ENCODE measurements around the gene RTL3. TPM values are rescaled to one million over a fixed set of nuclear protein-coding genes. Genes with fewer than 3 reads are reported as not detected.

Gene RTL3
- polyA plus RNA-seq, 2 of the 4 experiments (the other 2 are of a cell fraction), result not detected

GRCh38 chrX:78618987-78619386, 40.1 kb downstream of the RTL3 start:
- DNase-seq (ENCODE audit: low read depth in 1 of 2, low spot score in 1 of 2) (no peak), ATAC-seq (no peak), FAIRE-seq (no peak)
- Histone ChIP-seq H3K9me3 (no peaks in the 10 kb centered on the region), H3K4me1 (no peaks in the 10 kb centered on the region), H3K4me3 (no peak overlapping the region), H3K27ac (no peak overlapping the region), H3K4me2 (no peak overlapping the region)
- ChIA-PET CTCF (no interaction called here), POLR2A (no interaction called here)
- no peak for TF ChIP-seq TFCP2L1 (CRISPR knock-in tag; IDR thresholded peaks at IDR 0.05)
- no peak for TF ChIP-seq ATOH8 (CRISPR knock-in tag; IDR thresholded peaks at IDR 0.05; ENCODE audit: low read depth)
- no peak for TF ChIP-seq MAFK (IDR thresholded peaks at IDR 0.05; ENCODE audit: partially characterized antibody)
- no peak for TF ChIP-seq FOSL2 (IDR thresholded peaks at IDR 0.05)
- TF ChIP-seq FOSL2 (CRISPR knock-in tag; IDR thresholded peaks at IDR 0.05), result no peak
- no peak for TF ChIP-seq ZFP36 (IDR thresholded peaks at IDR 0.05; ENCODE audit: borderline replicate concordance, partially characterized antibody)
- TF ChIP-seq REST (IDR thresholded peaks at IDR 0.05), result no peak
- no peak for TF ChIP-seq RAD21 (conservative IDR thresholded peaks at IDR 0.05 in 1 of 2, IDR thresholded peaks at IDR 0.05 in 1 of 2)
- TF ChIP-seq CHD4 (IDR thresholded peaks at IDR 0.05; ENCODE audit: borderline replicate concordance), result no peak
- no peak for TF ChIP-seq FOXS1 (CRISPR knock-in tag; IDR thresholded peaks at IDR 0.05)
- no peak for TF ChIP-seq RARB (CRISPR knock-in tag; IDR thresholded peaks at IDR 0.05)
- TF ChIP-seq RCOR1 (IDR thresholded peaks at IDR 0.05; ENCODE audit: low read depth, low read length), result no peak
- TF ChIP-seq HMGXB4 (CRISPR knock-in tag; IDR thresholded peaks at IDR 0.05; ENCODE audit: borderline replicate concordance), result no peak
- WGBS (ENCODE audit: missing lambda C conversion rate), result 29% methylated on average over 2 of the region's 2 CpGs

GRCh38 chrX:78614264-78614663, 44.9 kb downstream of the RTL3 start:
- no peak overlapping the region for H3K27ac ChIP-seq
- no peak overlapping the region for H3K4me2 ChIP-seq
- ATAC-seq, result no peak
- H3K9me3 ChIP-seq, result no peaks in the 10 kb centered on the region
- TF ChIP-seq CHD2 (IDR thresholded peaks at IDR 0.05; ENCODE audit: low read length, partially characterized antibody) (no peak), HEYL (CRISPR knock-in tag; IDR thresholded peaks at IDR 0.05) (no peak), BCL3 (IDR thresholded peaks at IDR 0.05) (no peak), POLR2AphosphoS2 (conservative IDR thresholded peaks at IDR 0.05; ENCODE audit: low read length) (no peak), ZSCAN20 (CRISPR knock-in tag; IDR thresholded peaks at IDR 0.05) (no peak), JUN (IDR thresholded peaks at IDR 0.05) (no peak), ZFP36 (IDR thresholded peaks at IDR 0.05; ENCODE audit: borderline replicate concordance, partially characterized antibody) (no peak), PHF8 (IDR thresholded peaks at IDR 0.05; ENCODE audit: borderline replicate concordance, low read depth) (no peak), CBX2 (IDR thresholded peaks at IDR 0.05; ENCODE audit: borderline replicate concordance, low read depth) (no peak), NFE2L2 (conservative IDR thresholded peaks at IDR 0.05; ENCODE audit: low read length) (no peak), HOXB13 (CRISPR knock-in tag; IDR thresholded peaks at IDR 0.05; ENCODE audit: low read depth) (no peak), FOXS1 (CRISPR knock-in tag; IDR thresholded peaks at IDR 0.05) (no peak), ZNF302 (CRISPR knock-in tag; IDR thresholded peaks at IDR 0.05) (no peak), FOSL2 (IDR thresholded peaks at IDR 0.05) (no peak), FOSL2 (CRISPR knock-in tag; IDR thresholded peaks at IDR 0.05) (no peak), CBX8 (IDR thresholded peaks at IDR 0.05) (no peak), USF2 (IDR thresholded peaks at IDR 0.05) (no peak), KDM5A (IDR thresholded peaks at IDR 0.05) (no peak), TFCP2L1 (CRISPR knock-in tag; IDR thresholded peaks at IDR 0.05) (no peak), HOXA7 (CRISPR knock-in tag; IDR thresholded peaks at IDR 0.05) (no peak), EHF (CRISPR knock-in tag; IDR thresholded peaks at IDR 0.05) (no peak)
- H3K4me3 ChIP-seq, result no peak overlapping the region
- no peaks in the 10 kb centered on the region for H3K4me1 ChIP-seq
- WGBS (ENCODE audit: missing lambda C conversion rate), result 0% methylated on average over 1 of the region's 1 CpG
- FAIRE-seq, result no peak
- POLR2A ChIA-PET, result no interaction called here
- CTCF ChIA-PET, result no interaction called here
- no peak for DNase-seq (ENCODE audit: low read depth in 1 of 2, low spot score in 1 of 2)
